Measurements from ENCODE around the gene VAC14. TPM values are rescaled to one million over a fixed set of nuclear protein-coding genes. Genes with fewer than 3 reads are reported as not detected.

Gene VAC14
- polyA plus RNA-seq, 4 donors = 39.1 to 48.3 (median 39.5) TPM

- DNase-seq (ENCODE audit: low read depth in 4 of 4, low spot score in 3 of 4) = peak in 3 of 4 donors; percentile 51 to 65 (median 56)
Measured at GRCh38 chr16:70788668-70789594, 12.0 kb downstream of the VAC14 start.

- DNase-seq (ENCODE audit: low read depth in 4 of 4, low spot score in 3 of 4) = no peak
Measured at GRCh38 chr16:70786020-70786755, 14.8 kb downstream of the VAC14 start.

- no peak for DNase-seq (ENCODE audit: low read depth in 4 of 4, low spot score in 3 of 4)
Measured at GRCh38 chr16:70784692-70785555, 16.0 kb downstream of the VAC14 start.

GRCh38 chr16:70782237-70782636, 18.7 kb downstream of the VAC14 start:
- DNase-seq (ENCODE audit: low read depth in 4 of 4, low spot score in 3 of 4) = no peak

- DNase-seq (ENCODE audit: low read depth in 4 of 4, low spot score in 3 of 4) = no peak
Measured at GRCh38 chr16:70781800-70782199, 19.2 kb downstream of the VAC14 start.

- no peak for DNase-seq (ENCODE audit: low read depth in 4 of 4, low spot score in 3 of 4)
Measured at GRCh38 chr16:70780546-70780945, 20.4 kb downstream of the VAC14 start.

- no peak for DNase-seq (ENCODE audit: low read depth in 4 of 4, low spot score in 3 of 4)
Measured at GRCh38 chr16:70779361-70779760, 21.6 kb downstream of the VAC14 start.

GRCh38 chr16:70778901-70779309, 22.1 kb downstream of the VAC14 start:
- DNase-seq (ENCODE audit: low read depth in 4 of 4, low spot score in 3 of 4) = peak; percentile 72 to 77 (median 73)

GRCh38 chr16:70777973-70778406, 23.0 kb downstream of the VAC14 start:
- no peak for DNase-seq (ENCODE audit: low read depth in 4 of 4, low spot score in 3 of 4)

- DNase-seq (ENCODE audit: low read depth in 4 of 4, low spot score in 3 of 4) = no peak
Measured at GRCh38 chr16:70777496-70777895, 23.5 kb downstream of the VAC14 start.

- no peak for DNase-seq (ENCODE audit: low read depth in 4 of 4, low spot score in 3 of 4)
Measured at GRCh38 chr16:70775399-70775798, 25.6 kb downstream of the VAC14 start.

- DNase-seq (ENCODE audit: low read depth in 4 of 4, low spot score in 3 of 4) = no peak
Measured at GRCh38 chr16:70774261-70774660, 26.7 kb downstream of the VAC14 start.

GRCh38 chr16:70772493-70772892, 28.5 kb downstream of the VAC14 start:
- DNase-seq (ENCODE audit: low read depth in 4 of 4, low spot score in 3 of 4) = no peak

- DNase-seq (ENCODE audit: low read depth in 4 of 4, low spot score in 3 of 4) = no peak
Measured at GRCh38 chr16:70770626-70771552, 30.1 kb downstream of the VAC14 start.

GRCh38 chr16:70770291-70770625, 30.7 kb downstream of the VAC14 start:
- DNase-seq (ENCODE audit: low read depth in 4 of 4, low spot score in 3 of 4) = no peak

- DNase-seq (ENCODE audit: low read depth in 4 of 4, low spot score in 3 of 4) = no peak
Measured at GRCh38 chr16:70769761-70770160, 31.2 kb downstream of the VAC14 start.

GRCh38 chr16:70769131-70769530, 31.8 kb downstream of the VAC14 start:
- DNase-seq (ENCODE audit: low read depth in 4 of 4, low spot score in 3 of 4) = no peak

GRCh38 chr16:70768203-70768580, 32.8 kb downstream of the VAC14 start:
- DNase-seq (ENCODE audit: low read depth in 4 of 4, low spot score in 3 of 4) = no peak

GRCh38 chr16:70767377-70768202, 33.4 kb downstream of the VAC14 start:
- no peak for DNase-seq (ENCODE audit: low read depth in 4 of 4, low spot score in 3 of 4)
